ENCODE measurements around the gene KNDC1. TPM values are rescaled to one million over a fixed set of nuclear protein-coding genes. Genes with fewer than 3 reads are reported as not detected.
A peak's percentile ranks its signal among the peaks of the same experiment; 100 is the strongest.

The KNDC1 gene
- total and polyA plus RNA-seq, 8 donors = 2.5 to 10.4 (median 4.0) TPM

- ATAC-seq (no peak), DNase-seq (peak in 1 of 4 donors; percentile 80)
- intact Hi-C loops (cut with DNase I) = no loop called here
Observed at GRCh38 chr10:133199992-133200611, 40.1 kb downstream of the KNDC1 start.

DNA sequence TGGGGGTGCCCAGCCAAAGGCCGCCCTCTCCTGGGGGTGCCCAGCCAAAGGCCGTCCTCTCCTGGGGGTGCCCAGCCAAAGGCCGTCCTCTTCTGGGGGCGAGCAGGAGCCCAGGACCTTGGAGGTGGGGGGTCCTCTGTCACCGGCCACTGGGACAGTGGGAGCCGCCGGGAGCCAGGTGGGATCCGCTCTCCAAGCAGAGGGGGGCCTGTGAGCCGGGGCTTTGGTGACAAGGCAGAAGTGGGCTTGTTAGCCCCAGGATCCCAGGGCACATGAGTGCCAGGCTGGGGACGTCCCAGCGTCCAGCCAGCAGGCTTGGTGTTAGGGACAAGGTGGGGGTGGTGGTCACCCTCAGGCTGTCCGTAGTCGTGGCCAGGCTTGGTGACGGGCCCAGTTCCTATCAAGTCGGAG lies 40.6 kb downstream of the KNDC1 start:
- H3K27ac ChIP-seq = no peak overlapping the region
- DNase-seq = peak in 1 of 4 donors; percentile 71

More at GRCh38 chr10:133199992-133200611, 40.1 kb downstream of the KNDC1 start:
- Histone ChIP-seq H3K9me3 (no peaks in the 10 kb centered on the region), H3K27me3 (peaks cover 0 to 23% of the 10 kb centered on the region in 2 donors), H3K36me3 (no peaks in the 10 kb centered on the region), H3K4me3 (no peak overlapping the region), H3K27ac (no peak overlapping the region), H3K4me1 (no peaks in the 10 kb centered on the region)
- TF ChIP-seq, protein P1, sequence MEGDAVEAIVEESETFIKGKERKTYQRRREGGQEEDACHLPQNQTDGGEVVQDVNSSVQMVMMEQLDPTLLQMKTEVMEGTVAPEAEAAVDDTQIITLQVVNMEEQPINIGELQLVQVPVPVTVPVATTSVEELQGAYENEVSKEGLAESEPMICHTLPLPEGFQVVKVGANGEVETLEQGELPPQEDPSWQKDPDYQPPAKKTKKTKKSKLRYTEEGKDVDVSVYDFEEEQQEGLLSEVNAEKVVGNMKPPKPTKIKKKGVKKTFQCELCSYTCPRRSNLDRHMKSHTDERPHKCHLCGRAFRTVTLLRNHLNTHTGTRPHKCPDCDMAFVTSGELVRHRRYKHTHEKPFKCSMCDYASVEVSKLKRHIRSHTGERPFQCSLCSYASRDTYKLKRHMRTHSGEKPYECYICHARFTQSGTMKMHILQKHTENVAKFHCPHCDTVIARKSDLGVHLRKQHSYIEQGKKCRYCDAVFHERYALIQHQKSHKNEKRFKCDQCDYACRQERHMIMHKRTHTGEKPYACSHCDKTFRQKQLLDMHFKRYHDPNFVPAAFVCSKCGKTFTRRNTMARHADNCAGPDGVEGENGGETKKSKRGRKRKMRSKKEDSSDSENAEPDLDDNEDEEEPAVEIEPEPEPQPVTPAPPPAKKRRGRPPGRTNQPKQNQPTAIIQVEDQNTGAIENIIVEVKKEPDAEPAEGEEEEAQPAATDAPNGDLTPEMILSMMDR (IDR thresholded peaks at IDR 0.05) = no peak

DNA sequence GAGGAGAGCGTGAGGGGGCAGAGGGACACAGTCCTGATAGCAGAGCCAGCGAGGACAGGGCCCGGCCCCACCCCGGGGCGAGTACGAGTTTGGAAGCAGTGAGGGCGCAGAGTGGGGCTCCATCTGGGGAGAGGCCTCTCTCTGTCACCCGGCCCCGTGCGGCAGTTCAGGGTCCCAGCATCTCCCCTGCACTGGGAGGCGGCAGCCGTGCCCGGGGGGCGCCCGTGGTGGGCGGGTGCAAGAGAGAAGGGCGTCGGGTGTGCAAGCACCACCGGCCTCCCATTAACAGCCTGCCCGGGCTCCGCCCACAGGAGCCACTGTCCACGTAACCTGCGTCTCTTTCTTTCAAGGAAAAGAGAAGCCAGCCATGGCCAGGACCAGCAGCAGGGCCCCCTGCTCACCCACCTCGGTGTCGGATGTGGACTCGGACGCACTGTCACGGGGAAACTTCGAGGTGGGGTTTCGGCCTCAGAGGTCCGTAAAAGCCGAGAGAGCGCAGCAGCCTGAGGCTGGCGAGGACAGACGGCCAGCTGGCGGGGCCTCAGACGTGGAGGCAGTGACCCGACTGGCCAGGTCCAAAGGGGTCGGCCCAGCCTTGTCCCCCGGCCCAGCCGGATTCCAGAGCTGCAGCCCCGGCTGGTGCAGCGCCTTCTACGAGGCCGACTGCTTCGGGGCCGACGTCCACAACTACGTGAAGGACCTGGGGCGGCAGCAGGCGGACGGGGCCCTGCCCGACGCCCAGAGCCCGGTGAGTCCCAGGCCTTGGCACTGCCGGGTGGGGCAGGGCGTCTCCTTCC lies 41.3 kb downstream of the KNDC1 start:
- intact Hi-C loops (cut with DNase I) = no loop called here
- ATAC-seq = no peak
- peak in 1 of 4 donors; percentile 75 for DNase-seq

More for the DNA sequence above, 40.6 kb downstream of the KNDC1 start:
- no peak overlapping the region for H3K4me3 ChIP-seq
- no peak for ATAC-seq
- intact Hi-C loops (cut with DNase I) = no loop called here
- H3K27me3 ChIP-seq = peaks cover 0 to 23% of the 10 kb centered on the region in 2 donors
- H3K36me3 ChIP-seq = no peaks in the 10 kb centered on the region
- TF ChIP-seq, protein P1 (IDR thresholded peaks at IDR 0.05) = no peak
- no peaks in the 10 kb centered on the region for H3K4me1 ChIP-seq
- no peaks in the 10 kb centered on the region for H3K9me3 ChIP-seq

GRCh38 chr10:133201948-133202725 lies 42.1 kb downstream of the KNDC1 start:
- Histone ChIP-seq H3K36me3 (no peaks in the 10 kb centered on the region), H3K4me3 (no peak overlapping the region), H3K4me1 (no peaks in the 10 kb centered on the region), H3K9me3 (no peaks in the 10 kb centered on the region), H3K27me3 (peaks cover 0 to 23% of the 10 kb centered on the region in 2 donors), H3K27ac (no peak overlapping the region)
- DNase-seq (peak in 1 of 4 donors; percentile 72), ATAC-seq (no peak)
- TF ChIP-seq, protein P1 (IDR thresholded peaks at IDR 0.05) = no peak
- intact Hi-C loops (cut with DNase I) = no loop called here

More for the DNA sequence above, 41.3 kb downstream of the KNDC1 start:
- Histone ChIP-seq H3K9me3 (no peaks in the 10 kb centered on the region), H3K27ac (no peak overlapping the region), H3K4me3 (no peak overlapping the region), H3K4me1 (no peaks in the 10 kb centered on the region), H3K36me3 (no peaks in the 10 kb centered on the region), H3K27me3 (peaks cover 0 to 23% of the 10 kb centered on the region in 2 donors)
- TF ChIP-seq, protein P1 (IDR thresholded peaks at IDR 0.05) = no peak

Measured in left lung (tissue), 10 donors.